WTC11 (cell line): ENCODE measurements around the gene ASPM. TPM values are rescaled to one million over a fixed set of nuclear protein-coding genes. Genes with fewer than 3 reads are reported as not detected.

Experiments used
- ATAC-seq: fragments of 200-7000 bp; cut with Tn5 transposase; 2 replicates; pipeline ENCODE4 v1.10.0; 2021; ENCODE audit warnings: mild to moderate bottlenecking, moderate library complexity
- CTCF ChIA-PET: fragments of 300-600 bp; sonication (Branson Sonifier 250); formaldehyde crosslinking; loops from one replicate; lab custom pipeline; 2021; ENCODE audit warnings: antibody characterized with exemption; lab: Charles Lee
- POLR2A ChIA-PET: fragments of 350-600 bp; sonication (Branson Sonifier 250); formaldehyde crosslinking; loops from one replicate; lab custom pipeline; 2021; ENCODE audit warnings: antibody characterized with exemption; lab: Charles Lee
- DNase-seq: peaks from one replicate; pipeline ENCODE4 v3.0.0; 2021; ENCODE audit warnings: low spot score
- H3K27ac Mint-ChIP-seq: 2 replicates; pipeline ENCODE4 v1.8.0; 2021; ENCODE audit warnings: mixed read lengths
- H3K27me3 Mint-ChIP-seq: 2 replicates; pipeline ENCODE4 v1.8.0; 2021; ENCODE audit warnings: low read depth, mild to moderate bottlenecking, moderate library complexity, mixed read lengths
- H3K36me3 Mint-ChIP-seq: 2 replicates; pipeline ENCODE4 v1.8.0; 2021; ENCODE audit warnings: mixed read lengths
- H3K4me1 Mint-ChIP-seq: 2 replicates; pipeline ENCODE4 v1.8.0; 2022; ENCODE audit warnings: mixed read lengths
- H3K4me3 Mint-ChIP-seq: 2 replicates; pipeline ENCODE4 v1.8.0; 2021; ENCODE audit warnings: mild to moderate bottlenecking, moderate library complexity, mixed read lengths
- H3K9me3 Mint-ChIP-seq: 2 replicates; pipeline ENCODE4 v1.8.0; 2021; ENCODE audit warnings: mixed read lengths
- ARID4B ChIP-seq: sonication (generic); formaldehyde crosslinking; IDR thresholded peaks from 2 replicates; pipeline ENCODE4 v1.8.0; 2023; ENCODE audit warnings: missing genetic modification reagents, mild to moderate bottlenecking, borderline replicate concordance
- ATF1 ChIP-seq: sonication (generic); formaldehyde crosslinking; IDR thresholded peaks from 2 replicates; pipeline ENCODE4 v1.8.1; 2023; ENCODE audit warnings: mild to moderate bottlenecking, moderate library complexity, missing genetic modification reagents
- ELF4 ChIP-seq: sonication (generic); formaldehyde crosslinking; IDR thresholded peaks from 2 replicates; pipeline ENCODE4 v1.8.1; 2022; ENCODE audit warnings: low read depth, mild to moderate bottlenecking, moderate library complexity, missing genetic modification reagents
- ETV6 ChIP-seq: sonication (generic); formaldehyde crosslinking; IDR thresholded peaks from 2 replicates; pipeline ENCODE4 v1.8.1; 2022; ENCODE audit warnings: mild to moderate bottlenecking, missing genetic modification reagents
- FOXK1 ChIP-seq: sonication (generic); formaldehyde crosslinking; IDR thresholded peaks from 2 replicates; pipeline ENCODE4 v1.8.0; 2022; ENCODE audit warnings: mild to moderate bottlenecking, moderate library complexity, missing genetic modification reagents
- GRHL2 ChIP-seq: fragments of 250-450 bp; sonication (Bioruptor Pico); IDR thresholded peaks from 2 replicates; pipeline ENCODE4 v1.8.0; 2022; ENCODE audit warnings: mild to moderate bottlenecking, moderate library complexity; ENCODE audit not compliant: insufficient replicate concordance, severe bottlenecking
- MAX ChIP-seq: sonication (generic); formaldehyde crosslinking; IDR thresholded peaks from 2 replicates; pipeline ENCODE4 v1.8.0; 2022; ENCODE audit warnings: mild to moderate bottlenecking, missing genetic modification reagents
- NFYB ChIP-seq: sonication (generic); formaldehyde crosslinking; conservative IDR thresholded peaks from 2 replicates; pipeline ENCODE4 v1.8.0; 2022; ENCODE audit warnings: low read depth, missing genetic modification reagents
- OVOL2 ChIP-seq: fragments of 250-450 bp; sonication (Bioruptor Pico); IDR thresholded peaks from 2 replicates; pipeline ENCODE4 v1.9.0; 2021; ENCODE audit warnings: mild to moderate bottlenecking, borderline replicate concordance
- RELA ChIP-seq: sonication (generic); formaldehyde crosslinking; IDR thresholded peaks from 2 replicates; pipeline ENCODE4 v1.8.1; 2022; ENCODE audit warnings: missing genetic modification reagents, mild to moderate bottlenecking, borderline replicate concordance
- TEAD1 ChIP-seq: sonication (generic); formaldehyde crosslinking; IDR thresholded peaks from 2 replicates; pipeline ENCODE4 v1.8.0; 2022; ENCODE audit warnings: mild to moderate bottlenecking, missing genetic modification reagents
- ZBTB21 ChIP-seq: sonication (generic); formaldehyde crosslinking; IDR thresholded peaks from 2 replicates; pipeline ENCODE4 v1.8.1; 2023; ENCODE audit warnings: mild to moderate bottlenecking, missing genetic modification reagents, borderline replicate concordance
- ZNF121 ChIP-seq: sonication (generic); formaldehyde crosslinking; IDR thresholded peaks from 2 replicates; pipeline ENCODE4 v1.8.0; 2023; ENCODE audit warnings: missing genetic modification reagents
- ZNF317 ChIP-seq: sonication (generic); formaldehyde crosslinking; IDR thresholded peaks from 2 replicates; pipeline ENCODE4 v1.8.1; 2023; ENCODE audit warnings: low read depth, mild to moderate bottlenecking, moderate library complexity, missing genetic modification reagents, borderline replicate concordance
- ZNF416 ChIP-seq: fragments of 250-450 bp; sonication (Bioruptor Pico); IDR thresholded peaks from 2 replicates; pipeline ENCODE4 v1.9.0; 2021; ENCODE audit warnings: mild to moderate bottlenecking, inconsistent platforms
- total RNA-seq: library from RNA; stranded (reverse); gene quantifications from 3 replicates; pipeline ENCODE4 v1.2.3, GENCODE V29; 2021
- TF ChIP-seq, protein P1 (sequence below): fragments of 250-450 bp; sonication (Bioruptor Pico); conservative IDR thresholded peaks from 2 replicates; pipeline ENCODE4 v1.9.0; 2021; ENCODE audit warnings: mild to moderate bottlenecking
- TF ChIP-seq, protein P2 (sequence below): sonication (generic); formaldehyde crosslinking; IDR thresholded peaks from 2 replicates; pipeline ENCODE4 v1.8.1; 2023; ENCODE audit warnings: mild to moderate bottlenecking, missing genetic modification reagents, moderate library complexity
- TF ChIP-seq, protein P3 (sequence below): sonication (generic); formaldehyde crosslinking; IDR thresholded peaks from 2 replicates; pipeline ENCODE4 v1.8.1; 2022; ENCODE audit warnings: mild to moderate bottlenecking, moderate library complexity, missing genetic modification reagents

ASPM gene
- total RNA-seq, 1 experiment from 2014 or later = 44.5 TPM

- no peak for TF ChIP-seq GRHL2 (CRISPR knock-in tag)
- TF ChIP-seq, protein P1, sequence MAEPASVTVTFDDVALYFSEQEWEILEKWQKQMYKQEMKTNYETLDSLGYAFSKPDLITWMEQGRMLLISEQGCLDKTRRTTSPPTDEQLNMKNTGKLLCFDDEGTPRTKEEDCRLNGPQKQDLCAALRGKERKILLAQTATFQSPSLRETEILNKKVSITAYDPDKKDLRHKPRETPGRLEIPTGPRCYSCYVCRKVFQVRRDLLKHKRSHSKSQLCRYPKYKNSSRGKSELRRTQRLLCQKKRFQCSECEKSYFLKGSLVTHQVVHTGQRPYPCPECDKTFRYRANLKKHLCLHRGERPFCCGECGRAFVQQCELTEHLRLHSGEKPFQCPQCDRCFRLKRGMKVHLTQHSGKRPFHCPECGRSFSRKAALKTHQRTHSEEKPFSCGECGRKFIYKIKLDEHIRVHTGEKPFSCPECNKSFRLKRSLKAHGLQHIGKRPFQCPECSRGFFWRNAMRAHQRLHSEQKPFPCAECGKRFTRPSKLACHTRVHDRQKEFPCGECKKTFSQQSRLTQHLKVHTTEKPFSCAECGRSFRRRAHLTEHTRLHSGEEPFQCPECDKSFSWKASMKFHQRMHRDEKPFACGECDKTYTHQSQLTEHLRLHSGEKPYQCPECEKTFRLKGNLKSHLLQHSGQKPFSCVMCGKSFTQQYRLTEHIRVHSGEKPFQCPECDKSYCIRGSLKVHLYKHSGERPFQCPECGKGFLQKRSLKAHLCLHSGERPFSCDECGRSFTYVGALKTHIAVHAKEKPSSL = no peak
- TF ChIP-seq ZNF317 (CRISPR knock-in tag) = no peak
- no peak for TF ChIP-seq ARID4B (CRISPR knock-in tag)
- TF ChIP-seq FOXK1 (CRISPR knock-in tag) = no peak
- TF ChIP-seq TEAD1 (CRISPR knock-in tag) = no peak
- TF ChIP-seq, protein P2, sequence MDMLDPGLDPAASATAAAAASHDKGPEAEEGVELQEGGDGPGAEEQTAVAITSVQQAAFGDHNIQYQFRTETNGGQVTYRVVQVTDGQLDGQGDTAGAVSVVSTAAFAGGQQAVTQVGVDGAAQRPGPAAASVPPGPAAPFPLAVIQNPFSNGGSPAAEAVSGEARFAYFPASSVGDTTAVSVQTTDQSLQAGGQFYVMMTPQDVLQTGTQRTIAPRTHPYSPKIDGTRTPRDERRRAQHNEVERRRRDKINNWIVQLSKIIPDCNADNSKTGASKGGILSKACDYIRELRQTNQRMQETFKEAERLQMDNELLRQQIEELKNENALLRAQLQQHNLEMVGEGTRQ (CRISPR knock-in tag) = no peak
- no peak for TF ChIP-seq ZNF121 (CRISPR knock-in tag)
- TF ChIP-seq ELF4 (CRISPR knock-in tag) = no peak
These were observed 48.6 kb upstream of the ASPM start (continued) for GRCh38 chr1:197195100-197195499.

- POLR2A ChIA-PET = no interaction called here
- Mint-ChIP-seq H3K4me1 (no peaks in the 10 kb centered on the region), H3K9me3 (no peaks in the 10 kb centered on the region), H3K4me3 (no peak overlapping the region), H3K36me3 (peaks cover 42% of the 10 kb centered on the region), H3K27ac (no peak overlapping the region), H3K27me3 (no peaks in the 10 kb centered on the region)
- ATAC-seq (no peak), DNase-seq (no peak)
- TF ChIP-seq ATF1 (no peak), RELA (CRISPR knock-in tag) (no peak), MAX (CRISPR knock-in tag) (no peak), ZBTB21 (CRISPR knock-in tag) (no peak), ZNF121 (CRISPR knock-in tag) (no peak), OVOL2 (CRISPR knock-in tag) (no peak), ETV6 (no peak), NFYB (CRISPR knock-in tag) (no peak), ZNF416 (no peak)
- TF ChIP-seq, protein P3, sequence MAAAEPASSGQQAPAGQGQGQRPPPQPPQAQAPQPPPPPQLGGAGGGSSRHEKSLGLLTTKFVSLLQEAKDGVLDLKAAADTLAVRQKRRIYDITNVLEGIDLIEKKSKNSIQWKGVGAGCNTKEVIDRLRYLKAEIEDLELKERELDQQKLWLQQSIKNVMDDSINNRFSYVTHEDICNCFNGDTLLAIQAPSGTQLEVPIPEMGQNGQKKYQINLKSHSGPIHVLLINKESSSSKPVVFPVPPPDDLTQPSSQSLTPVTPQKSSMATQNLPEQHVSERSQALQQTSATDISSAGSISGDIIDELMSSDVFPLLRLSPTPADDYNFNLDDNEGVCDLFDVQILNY (CRISPR knock-in tag) = no peak
- CTCF ChIA-PET = no interaction called here
These were observed 37.7 kb upstream of the ASPM start for GRCh38 chr1:197184190-197184589.
